Islet precursor cell (in vitro differentiated cells): ENCODE data around the gene RSPH1.

ENCODE experiments used
- DNase-seq: peaks from one replicate; pipeline ENCODE4 v3.0.0-alpha.2; 2018

Gene RSPH1

DNA sequence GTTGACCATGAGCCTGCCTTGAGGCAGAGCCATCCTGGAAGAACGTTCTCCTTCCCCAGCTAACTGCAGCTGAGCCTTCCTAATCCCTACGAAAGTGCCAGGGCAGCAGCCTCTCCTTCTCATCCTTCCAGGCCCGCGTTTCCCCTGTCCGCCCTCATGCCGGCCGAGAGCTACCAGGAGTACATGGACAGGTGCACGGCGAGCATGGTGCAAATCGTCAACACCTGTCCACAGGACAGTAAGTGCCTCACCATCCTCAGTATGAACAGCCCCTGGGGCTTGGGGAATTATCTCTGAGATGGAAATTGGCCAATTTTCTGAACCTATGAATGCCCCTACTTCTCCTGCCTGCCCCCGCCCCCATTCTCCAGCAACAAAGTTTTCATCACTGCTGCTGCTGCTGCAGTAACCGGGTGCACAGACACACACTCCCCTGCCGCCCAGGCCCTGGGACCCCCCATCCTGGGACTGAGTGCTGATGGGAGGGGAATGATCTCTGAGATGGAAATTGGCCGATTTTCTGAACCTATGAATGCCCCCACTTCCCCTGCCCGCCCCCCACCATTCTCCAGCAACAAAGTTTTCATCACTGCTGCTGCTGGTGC is 52.7 kb downstream of the RSPH1 start:
- DNase-seq = no peak

DNA sequence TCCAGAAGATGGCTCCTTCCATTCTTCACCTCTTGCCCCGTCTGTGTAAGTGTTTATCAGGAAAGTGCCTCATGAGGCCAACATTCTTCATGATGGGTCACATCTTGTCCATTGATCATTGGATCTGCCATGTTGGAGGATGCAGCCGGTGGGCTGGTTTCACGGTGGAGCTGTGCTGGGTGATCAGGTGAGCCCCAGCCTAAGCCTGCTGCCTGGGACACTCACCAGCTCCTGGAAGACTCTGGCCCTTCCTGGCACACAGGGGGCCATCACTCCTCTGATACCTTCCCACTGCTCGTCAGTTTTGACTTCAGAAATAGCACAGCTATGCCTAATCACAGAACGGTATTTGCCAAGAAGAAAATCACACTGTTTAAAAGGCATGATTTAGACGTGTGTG is 54.1 kb downstream of the RSPH1 start:
- DNase-seq = no peak

DNA sequence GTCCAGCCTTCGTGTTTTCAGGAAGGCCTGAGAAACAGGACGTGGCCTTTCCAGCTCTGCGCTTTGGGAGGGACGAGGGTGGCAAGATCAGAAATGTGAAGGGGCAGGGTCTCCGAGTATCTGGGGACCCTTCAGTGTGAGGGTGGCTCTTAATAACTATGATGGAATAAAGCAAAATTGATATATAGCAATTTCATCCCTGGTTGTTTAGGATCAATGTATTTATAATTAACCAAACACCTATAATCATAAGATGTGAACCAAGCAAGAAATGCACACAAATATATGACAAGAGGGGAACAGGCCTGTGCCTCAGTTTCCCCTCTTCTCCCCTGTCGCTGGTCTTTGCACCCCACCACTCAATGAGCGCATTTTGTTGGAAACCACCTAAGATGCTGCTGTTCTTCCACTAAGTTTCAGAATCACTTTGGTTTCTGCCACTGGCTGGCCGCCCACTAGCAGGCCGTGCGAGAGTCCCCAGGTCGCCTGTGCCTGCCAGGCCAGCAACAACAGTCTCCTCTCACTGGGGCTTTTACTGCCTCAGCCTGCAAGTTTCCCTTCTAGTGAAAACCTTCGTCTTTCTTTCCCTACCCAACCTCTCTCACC is 55.7 kb downstream of the RSPH1 start:
- DNase-seq = no peak

DNA sequence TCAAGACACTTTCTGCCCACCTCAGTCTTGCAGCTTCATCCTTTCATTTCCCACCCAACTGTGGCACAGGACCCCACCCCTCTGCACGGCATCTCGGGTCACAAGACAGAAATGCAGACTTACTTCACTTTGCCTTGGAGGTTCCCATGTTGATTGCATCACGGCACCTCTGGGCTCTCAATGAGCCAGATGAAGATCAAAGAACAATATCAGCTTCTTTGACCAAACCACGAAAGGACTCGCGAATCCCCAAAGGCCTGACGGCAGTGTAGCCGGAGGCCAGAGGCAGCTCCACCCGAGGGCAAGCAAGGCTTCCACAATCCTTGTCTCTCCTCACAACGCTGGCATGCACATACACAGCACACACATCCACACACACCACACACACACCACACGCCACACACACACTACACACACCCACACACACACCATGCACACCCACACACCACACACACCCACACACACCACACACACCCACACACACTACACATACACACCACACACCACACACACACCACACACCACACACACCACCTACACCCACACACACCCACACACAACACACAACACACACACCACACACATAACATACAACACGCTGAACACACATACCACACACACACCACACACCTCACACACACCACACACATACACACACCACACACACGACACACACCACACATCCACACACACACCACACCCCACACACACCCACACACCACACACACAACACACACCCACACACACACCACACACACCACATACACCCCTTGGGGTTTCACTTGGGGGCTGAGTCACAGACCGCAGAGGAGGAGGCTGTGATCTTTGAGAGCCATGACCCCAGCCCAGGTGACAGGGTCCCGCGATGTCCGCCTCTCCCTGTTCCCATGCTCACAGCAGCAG is 56.5 kb downstream of the RSPH1 start:
- no peak for DNase-seq

DNA sequence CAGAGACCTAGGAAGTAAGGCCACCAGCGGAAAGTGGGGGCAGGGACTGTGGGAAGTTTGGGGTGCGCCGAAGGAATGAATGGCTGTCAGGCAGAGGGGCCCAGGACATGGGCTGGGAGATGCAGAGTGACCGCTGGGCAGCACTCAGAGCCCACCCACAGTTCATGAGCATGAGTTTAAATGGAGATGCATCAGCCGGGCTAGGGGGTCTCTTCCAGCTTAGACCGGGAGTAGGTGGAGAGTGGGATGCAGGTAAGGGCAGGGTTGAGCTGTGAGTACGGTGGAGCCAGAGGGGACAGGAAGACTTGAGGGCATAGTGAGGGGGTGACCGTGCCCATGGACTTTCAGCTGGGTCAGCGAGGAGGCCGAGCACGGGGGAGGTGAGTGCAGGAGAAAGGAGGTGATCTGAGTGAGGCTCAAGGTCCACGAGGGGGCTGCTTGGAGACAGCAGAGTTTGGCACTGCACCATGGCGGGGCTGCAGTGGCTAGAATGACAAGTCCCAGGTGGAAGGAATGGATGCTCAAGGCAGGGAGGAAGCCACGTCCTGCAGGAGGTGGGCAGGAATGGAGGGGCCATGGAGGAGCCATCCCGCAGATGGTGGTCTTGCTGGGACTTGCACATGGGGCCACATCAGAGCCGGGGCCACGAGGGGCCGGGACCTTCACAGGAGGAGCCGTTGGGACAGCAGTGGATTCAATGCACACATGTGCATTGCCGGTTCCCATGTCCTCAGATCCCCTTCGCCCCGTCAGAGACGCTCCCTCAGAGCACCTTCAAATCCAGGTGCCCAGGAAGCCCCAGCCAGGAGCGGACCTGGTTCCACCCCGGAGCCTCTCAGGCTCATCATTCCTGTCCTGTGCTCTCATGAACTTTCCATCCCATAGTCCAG is 57.5 kb downstream of the RSPH1 start:
- no peak for DNase-seq

DNA sequence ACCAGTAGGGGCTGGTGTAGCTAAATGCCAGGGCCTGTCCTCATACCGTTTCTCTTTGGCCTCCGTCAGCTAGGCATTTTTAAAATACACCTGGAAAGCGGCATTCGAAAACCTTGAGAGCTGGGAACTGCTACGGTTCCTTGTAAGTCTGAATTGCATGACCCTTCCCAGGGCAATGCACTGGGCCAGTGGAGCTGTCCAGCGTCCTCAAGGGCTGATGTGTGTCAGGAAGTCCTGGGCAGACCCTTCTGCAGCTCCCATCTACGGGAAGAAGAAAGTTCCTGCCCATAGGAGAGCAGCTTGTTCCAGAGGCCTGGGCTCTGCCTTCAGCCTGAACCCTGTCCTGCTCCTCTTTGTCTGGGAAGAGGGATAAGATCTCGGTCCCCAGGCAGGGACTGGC is 58.2 kb downstream of the RSPH1 start:
- peak; percentile 81 for DNase-seq

DNA sequence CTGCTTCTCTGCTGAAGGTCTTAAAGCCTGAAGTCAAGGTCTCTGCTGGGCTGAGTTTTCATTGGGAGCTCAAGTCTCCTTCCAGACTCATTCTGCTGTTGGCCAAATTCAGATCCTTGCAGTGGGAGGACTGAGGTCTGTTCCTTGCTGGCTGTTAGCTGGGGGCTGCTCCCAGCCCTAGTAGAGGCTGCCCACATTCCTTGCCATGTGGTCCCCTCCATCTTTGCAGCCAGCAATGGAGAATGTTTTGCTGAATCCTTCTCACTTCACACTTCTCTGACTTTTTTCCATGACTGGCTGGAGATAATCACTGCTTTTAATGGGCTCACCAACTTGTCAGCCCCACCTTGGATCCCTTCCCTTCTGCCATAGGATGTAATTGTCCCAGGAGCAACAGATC is 59.1 kb downstream of the RSPH1 start:
- DNase-seq = no peak

DNA sequence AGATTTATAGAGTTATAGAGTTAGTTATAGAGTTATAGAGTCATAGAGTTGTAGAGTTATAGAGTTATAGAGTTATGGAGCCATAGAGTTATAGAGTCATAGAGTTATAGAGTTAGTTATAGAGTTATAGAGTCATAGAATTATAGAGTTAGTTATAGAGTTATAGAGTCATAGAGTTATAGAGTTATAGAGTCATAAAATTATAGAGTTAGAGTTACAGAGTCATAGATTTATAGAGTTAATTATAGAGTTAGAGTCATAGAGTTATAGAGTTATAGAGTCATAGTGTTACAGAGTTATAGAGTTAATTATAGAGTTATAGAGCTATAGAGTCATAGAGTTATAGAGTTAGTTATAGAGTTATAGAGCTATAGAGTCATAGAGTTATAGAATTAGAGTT is 60.2 kb downstream of the RSPH1 start:
- DNase-seq = no peak

DNA sequence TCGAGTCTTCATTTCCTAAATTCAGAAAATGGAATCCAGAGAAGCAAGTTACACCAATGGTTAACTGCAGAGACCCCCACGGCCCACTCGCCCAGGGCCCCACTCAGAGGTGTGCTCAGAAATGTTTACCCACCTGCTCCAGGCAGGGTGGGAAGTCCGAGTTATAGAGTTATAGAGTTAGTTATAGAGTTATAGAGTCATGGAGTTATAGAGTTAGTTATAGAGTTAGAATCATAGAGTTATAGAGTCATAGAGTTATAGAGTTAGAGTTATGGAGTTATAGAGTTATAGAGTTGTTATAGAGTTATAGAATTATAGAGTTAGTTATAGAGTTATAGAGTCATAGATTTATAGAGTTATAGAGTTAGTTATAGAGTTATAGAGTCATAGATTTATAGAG is 60.6 kb downstream of the RSPH1 start:
- no peak for DNase-seq

DNA sequence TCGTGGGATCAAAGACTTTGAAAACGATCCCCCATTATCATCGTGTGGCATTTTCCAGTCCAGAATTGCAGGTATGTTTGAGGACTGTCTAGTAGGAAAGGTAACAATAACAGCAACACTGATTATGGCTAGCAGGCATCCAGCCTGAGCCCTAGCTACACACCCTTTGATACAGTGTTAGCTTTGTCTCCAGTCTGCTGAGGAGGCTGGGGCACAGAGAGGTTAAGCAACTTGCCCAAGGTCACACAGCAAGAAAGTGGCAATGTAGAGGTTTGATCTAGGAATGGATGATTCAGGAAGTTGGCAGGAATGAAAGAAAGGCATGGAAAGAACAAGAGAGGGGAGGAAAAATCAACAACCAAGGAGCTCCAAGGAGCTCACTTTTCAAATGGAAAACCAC is 61.1 kb downstream of the RSPH1 start:
- no peak for DNase-seq

DNA sequence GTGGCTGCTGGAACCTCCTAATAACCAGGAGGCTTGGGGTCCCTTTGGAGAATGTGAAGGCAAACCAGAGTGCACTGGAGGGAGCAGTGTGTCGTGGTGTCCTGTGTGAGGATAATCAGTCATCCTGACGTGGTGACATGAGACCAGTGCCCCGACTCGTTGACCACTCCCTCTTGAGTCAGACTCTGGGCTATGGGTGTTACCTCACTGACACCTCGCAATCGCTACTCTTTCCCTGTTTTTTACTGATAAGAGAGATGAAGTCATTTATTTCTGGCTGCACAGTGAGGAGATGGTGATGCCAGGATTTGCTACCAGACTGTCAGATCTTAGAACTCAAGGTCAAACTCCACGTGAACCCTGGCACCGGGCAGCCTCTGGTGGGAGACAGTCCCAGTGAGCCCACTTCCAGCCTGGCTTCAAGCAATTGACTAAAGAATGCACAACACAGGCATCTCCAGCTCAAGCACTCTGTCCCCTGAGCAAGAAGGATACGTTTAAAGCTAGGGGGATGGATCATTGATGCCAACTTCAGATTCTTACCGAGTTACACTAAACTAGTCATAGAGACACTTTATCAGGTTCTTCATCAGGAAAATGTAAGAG is 62.0 kb downstream of the RSPH1 start:
- DNase-seq = no peak

DNA sequence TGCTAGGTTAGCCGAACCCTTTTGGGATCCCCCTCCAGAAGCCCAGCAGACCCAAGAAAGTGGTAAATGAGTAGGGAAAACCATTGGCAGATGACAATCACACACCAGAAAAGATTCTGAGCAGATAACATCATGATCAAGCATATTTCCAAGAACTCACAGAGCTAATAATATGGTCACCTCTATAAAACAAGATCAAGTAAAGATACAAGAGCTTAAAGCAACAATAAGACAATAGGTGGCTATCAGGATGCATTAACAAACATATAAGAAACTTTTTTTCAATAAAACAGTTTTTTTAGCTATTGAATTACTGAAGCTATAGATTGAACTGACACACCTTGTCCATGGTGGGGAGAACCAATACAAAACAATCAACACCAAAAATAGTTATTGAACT is 63.3 kb downstream of the RSPH1 start:
- DNase-seq = no peak

DNA sequence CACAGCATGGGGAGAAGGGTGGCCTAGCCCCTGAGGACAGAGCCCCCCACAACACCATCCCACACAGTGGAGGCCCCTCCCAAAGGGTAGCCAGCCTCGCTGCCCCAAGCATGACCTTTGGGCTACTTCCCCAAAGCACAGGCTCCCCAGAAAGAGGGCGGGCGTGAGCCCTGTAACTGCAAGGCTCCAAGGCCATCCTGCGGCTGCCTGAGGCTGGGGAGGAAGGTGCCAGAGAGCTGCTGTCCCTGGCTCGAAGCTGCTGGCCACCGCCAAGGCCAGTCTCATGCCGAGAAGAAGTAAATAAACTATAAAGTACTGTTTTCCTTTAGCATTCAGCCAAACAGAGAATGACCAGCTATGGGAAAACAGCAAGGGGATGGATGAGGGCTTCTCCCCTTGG is 64.8 kb downstream of the RSPH1 start:
- no peak for DNase-seq

DNA sequence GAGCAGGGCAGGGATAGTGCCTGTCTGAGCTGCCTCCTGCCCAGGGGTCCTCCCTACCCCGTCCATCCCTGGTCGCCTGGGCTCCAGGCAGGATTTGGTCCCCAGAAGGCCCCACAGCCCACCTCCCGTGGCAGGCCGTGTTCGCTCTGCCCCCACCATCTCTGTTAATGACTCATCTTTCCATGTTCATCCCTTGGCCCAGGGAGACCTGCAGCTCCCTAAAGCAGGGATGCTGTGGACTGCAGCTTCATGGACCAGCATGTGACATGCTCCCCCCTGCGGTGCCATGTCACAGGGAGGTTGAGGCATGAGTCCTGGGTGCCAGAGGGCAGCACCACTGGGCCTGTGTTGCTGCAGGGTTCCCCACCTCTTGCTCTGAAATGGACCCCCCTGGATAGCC is 65.5 kb downstream of the RSPH1 start:
- no peak for DNase-seq

DNA sequence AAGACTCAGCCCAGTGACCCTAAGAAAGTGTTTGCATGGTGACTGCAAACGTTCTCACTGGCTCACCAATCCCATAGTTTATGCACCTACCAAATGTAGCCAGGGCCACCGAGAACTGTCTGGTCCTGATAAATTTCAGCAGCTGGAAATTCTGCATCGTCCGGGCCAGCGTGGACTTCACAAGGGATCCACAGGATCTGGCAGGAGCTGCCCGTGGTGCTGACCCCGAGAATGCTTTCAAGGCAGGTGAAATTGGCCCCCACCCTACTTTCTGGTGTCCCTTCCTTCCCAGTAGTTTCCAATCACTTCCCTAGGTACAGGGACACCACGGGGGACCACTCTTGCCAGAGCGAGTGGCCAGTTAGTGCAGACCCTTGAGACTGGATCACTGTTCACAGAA is 66.2 kb downstream of the RSPH1 start:
- DNase-seq = peak; percentile 71

DNA sequence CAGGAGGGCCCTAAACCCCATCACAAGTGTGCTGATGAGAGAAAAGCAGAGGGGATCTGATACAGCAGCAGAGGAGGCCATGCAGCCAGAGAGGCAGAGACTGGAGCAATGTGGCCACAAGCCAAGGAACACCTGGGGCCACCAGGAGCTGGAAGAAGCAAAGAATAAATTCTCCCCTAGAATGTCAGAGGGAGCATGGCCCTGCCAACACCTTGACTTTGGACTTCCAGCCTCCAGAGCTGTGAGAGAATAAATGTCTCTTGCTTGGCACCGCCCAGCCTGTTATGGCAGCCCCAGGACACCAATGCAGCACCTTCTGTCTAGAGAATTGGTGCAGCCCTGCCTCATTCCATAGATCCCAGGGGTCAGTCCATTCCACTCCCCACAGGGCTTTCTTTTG is 67.0 kb downstream of the RSPH1 start:
- no peak for DNase-seq

DNA sequence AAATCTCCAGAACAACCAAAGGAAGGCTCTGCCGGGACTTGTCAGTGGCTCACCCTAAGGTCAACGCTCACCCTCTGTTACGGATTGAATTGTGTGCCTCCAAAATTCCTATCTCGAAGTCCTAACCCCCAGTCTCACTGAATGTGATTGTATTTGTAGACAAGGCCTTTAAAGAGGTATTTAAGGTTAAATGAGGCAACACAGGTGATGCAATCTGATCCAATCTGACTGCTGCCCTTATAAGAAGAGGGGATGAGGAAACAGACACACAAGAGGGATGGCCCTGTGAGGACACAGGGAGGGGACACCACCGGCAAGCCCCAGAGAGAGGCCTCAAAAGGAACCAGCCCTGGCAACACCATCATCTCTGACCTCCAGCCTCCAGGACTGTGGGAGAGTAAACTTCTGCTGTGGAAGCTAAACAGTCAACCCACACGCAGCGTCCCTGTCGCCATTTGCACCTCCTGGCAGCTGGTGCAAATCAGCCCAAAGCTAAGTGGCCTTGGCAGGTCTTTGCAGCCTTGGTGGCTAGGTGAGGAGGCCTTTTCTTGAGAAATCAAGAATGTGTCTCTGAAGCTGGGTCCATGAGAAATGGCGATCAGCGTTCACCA is 68.1 kb downstream of the RSPH1 start:
- DNase-seq = no peak

DNA sequence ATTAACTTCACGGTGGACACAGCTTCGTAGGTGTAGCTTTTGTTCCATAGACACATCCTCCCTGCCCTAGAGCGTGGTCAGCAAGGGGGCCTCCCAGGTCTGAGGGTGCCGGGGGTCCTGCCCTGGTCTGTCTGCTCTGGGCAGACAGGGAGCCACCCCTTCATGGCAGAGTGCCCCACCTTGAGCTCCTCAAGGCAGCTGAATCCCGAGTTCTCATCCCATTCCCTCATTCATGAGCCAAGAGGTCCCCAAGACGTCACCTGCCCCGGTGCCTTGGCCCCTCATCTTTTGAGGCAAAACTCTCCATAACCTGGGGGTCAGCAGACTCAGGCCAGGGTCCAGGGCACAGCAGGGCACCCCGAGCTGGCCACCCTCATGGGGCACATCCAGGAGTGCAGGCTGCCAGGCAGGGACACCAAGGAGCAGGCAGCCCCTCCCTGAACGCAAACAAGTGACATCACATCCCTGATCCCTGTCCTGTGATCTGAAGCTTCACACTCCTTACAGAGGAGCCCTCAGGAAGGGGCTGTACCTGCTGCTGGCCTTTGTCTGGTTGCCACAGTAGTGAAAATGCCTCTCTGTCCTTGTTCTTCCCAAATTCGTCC is 69.0 kb downstream of the RSPH1 start:
- DNase-seq = no peak

DNA sequence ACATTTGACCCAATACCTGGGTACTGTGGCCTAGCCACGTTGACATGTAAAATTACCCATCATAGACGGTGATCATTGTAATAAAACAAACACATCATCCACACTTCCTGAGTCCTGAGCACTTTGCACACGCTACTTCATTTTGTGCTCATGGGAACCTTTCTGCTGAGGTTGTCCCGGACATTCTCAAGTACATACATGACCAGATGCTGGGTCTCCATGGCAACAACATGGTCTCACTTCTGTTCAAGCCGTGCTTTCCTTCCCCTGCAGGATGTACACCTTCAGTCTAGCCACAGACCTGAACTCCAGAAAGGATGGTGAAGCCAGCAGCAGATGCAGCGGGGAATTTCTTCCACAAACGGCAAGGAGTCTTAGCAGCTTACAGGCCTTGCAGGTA is 69.6 kb downstream of the RSPH1 start:
- no peak for DNase-seq

DNA sequence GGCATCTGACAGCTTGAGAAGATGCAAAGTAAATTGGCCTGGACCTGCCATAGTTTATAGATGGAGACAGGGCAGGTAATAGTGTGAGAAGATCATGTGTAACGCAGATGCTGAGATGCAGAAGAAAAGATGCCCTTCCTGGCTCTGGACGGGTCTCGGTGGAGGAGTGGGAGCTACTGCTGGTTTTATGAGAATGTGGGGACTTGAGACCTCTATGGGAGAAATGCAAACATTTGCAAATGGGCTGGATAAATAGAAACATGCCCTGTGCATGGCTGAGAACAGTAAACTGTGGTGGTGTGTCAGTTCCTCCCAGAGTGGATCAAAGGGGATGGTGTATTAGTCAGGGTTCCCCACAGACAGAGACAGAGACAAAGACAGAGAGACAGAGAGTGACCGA is 70.4 kb downstream of the RSPH1 start:
- no peak for DNase-seq

DNA sequence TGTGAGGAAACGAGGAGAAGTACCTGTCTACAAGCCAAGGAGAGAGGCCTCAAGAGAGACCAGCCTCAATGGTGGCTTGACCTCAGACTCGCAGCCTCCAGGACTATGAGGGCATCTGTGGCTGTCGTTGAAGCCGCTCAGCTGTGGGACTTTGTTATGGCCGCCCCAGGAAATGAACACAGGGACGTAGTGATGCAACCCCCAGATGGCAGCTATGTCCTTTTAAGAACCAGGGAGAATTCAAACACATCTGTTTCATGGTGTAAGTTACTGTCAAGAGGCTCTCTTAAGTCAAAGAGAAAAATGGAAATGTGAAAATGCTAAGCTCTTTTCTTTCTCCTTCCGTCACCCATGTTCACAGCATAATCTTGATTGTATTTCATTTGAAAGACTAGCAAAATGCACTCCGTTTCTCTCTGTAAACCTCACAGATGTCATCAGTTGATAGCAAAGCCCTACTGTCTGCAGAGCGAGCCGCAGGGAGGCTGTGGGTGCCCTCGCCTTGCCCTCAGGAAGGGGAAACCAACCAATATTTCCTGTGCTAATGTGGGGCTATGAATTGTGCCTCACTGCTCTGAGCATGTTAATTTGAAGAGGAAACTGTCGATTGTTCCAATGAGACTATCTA is 71.0 kb downstream of the RSPH1 start:
- DNase-seq = no peak
